T47D (cell line): ENCODE data around the gene PLD5.
A peak's percentile ranks its signal among the peaks of the same experiment; 100 is the strongest.

Source experiments
- DNase-seq, 2 experiments: peaks; one replicate each; pipeline versions ENCODE4 v3.0.0 to v3.0.0-alpha.2; 2011 to 2012; ENCODE audit warnings: low read depth in 1 of 2, low spot score in 1 of 2
- JUND ChIP-seq: IDR thresholded peaks from 2 replicates; pipeline ENCODE4 v1.6.1; 2012; ENCODE audit warnings: low read depth
- in situ Hi-C: cut with HindIII; loops from 2 replicates; pipeline ENCODE4 v1.10.0; 2016; ENCODE audit warnings: low sequenced_read_pairs, low pct_unique_long_range_greater_than_20kb

Gene PLD5

DNA sequence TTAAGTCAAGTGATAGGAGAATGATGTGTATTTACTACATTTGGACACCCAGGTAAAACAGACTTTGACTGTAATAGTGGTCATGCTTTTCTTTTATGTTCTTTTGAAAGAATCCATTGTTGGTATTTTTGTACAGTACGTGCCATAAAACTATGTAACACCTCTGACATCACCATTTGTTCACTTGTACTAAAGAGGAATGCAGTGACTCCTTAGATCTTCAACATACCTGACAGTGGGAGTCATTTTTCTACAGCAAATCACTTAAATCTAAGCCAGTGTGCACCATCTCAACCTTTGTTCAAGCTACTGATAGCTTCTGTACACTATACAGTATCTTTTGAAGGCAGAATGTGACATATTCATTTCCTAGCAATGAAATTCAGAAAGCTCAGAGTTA lies 6.3 kb upstream of the PLD5 start:
- no peak for DNase-seq
- in situ Hi-C loops, result no loop called here
- TF ChIP-seq JUND, result no peak

- in situ Hi-C loops, result no loop called here
- TF ChIP-seq JUND, result no peak
- DNase-seq, result no peak
These were observed 1.3 kb upstream of the PLD5 start for GRCh38 chr1:242525769-242526168.

- in situ Hi-C loops, result no loop called here
- no peak for DNase-seq
- no peak for TF ChIP-seq JUND
These were observed 844 bp upstream of the PLD5 start for GRCh38 chr1:242525360-242525722.

DNA sequence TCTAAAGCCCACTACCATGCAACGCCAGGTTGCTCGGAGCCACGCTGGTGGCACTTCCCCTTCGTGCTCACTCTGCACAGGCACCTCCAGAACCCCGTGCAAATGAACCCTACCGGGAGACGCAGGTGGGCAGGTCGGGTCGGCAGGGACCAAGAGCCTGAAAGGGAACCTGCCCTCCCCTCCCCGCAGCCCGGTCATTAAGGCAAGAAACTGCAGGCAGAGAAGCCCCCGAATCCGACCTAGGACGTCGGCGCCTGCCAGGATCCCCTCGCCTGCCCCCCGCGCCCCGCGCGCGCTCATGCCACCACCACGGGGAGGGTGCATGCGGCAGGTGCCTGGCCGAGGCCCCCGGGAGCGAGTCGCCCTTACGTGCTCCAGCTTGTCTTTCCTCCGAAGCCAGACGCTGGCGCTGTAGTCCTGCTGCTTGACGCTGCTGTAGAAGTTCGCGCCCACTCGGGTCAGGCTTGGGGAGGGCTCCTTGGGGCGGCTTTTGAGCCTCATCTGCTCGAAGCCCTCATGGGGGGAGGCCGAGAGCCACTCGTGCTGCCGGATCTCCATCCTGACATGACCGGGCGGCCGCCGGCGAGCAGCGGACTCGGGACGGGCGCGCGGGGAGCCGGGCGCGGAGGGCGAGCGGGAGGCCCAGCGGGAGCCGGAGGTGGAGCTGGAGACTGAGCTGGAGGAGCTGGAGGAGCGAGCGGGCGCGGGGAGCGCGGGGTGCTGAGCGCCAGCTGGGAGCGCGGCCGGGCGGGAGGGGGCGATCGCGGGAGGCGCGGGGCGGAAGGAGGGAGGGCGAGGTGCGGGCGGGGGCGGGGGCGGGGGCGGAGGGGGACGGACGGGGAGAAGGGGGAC lies 552 bp downstream of the PLD5 start:
- no peak for DNase-seq
- no peak for TF ChIP-seq JUND

GRCh38 chr1:242522996-242523718 lies 1.3 kb downstream of the PLD5 start:
- in situ Hi-C loops, result no loop called here
- no peak for DNase-seq
- TF ChIP-seq JUND, result no peak

More for the DNA sequence above, 552 bp downstream of the PLD5 start:
- in situ Hi-C loops, result no loop called here

GRCh38 chr1:242522304-242522945 lies 2.1 kb downstream of the PLD5 start:
- DNase-seq, result no peak
- no peak for TF ChIP-seq JUND
- in situ Hi-C loops, result no loop called here

- TF ChIP-seq JUND, result no peak
- in situ Hi-C loops, result no loop called here
- no peak for DNase-seq
These were observed 8.9 kb downstream of the PLD5 start for GRCh38 chr1:242515555-242515954.

DNA sequence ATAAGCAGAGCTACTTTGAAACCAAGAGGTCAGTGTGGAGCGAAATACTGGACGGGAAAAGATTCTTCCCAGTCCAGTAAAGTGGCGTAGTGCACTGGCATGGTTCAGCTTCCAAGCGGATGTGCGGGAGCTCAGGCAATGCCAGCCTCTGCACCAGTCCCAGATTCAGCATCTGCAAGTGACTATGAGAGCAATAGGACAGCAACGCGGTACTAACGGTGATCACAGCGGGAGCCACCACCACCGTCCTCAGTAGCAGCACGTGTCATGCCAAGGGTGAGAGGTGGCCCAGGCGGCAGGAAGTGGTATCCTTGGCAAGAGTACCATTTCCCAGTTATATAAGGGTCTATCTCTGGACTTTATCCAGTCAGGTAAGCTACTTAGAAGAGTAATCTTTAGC lies 17.8 kb downstream of the PLD5 start:
- DNase-seq, result no peak
- no peak for TF ChIP-seq JUND
- in situ Hi-C loops, result no loop called here

- in situ Hi-C loops, result no loop called here
- no peak for TF ChIP-seq JUND
- no peak for DNase-seq
These were observed 35.0 kb downstream of the PLD5 start for GRCh38 chr1:242489545-242489944.

GRCh38 chr1:242477944-242478343 lies 46.6 kb downstream of the PLD5 start:
- in situ Hi-C loops, result no loop called here
- DNase-seq, result no peak
- TF ChIP-seq JUND, result no peak

DNA sequence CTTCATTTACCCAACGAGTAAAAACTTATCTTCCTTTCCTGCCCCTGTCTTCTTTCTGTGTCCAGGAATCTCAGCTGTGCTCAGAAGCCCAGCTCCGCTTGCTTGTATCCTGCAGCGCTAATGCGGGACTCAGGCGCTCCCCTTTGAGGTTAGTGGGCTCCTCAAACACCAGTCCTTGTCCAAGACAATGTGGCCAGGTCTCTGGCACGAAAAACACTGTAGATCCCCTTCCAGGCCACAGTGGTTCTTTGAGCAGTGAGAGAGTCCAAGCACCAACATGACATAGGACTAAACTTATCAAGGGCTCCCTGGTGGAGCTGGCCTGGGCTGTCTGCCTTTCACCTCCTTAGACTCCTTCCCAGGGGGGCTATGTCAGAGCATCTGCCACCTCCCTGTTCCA lies 53.7 kb downstream of the PLD5 start:
- no peak for DNase-seq
- in situ Hi-C loops, result no loop called here
- TF ChIP-seq JUND, result no peak

DNA sequence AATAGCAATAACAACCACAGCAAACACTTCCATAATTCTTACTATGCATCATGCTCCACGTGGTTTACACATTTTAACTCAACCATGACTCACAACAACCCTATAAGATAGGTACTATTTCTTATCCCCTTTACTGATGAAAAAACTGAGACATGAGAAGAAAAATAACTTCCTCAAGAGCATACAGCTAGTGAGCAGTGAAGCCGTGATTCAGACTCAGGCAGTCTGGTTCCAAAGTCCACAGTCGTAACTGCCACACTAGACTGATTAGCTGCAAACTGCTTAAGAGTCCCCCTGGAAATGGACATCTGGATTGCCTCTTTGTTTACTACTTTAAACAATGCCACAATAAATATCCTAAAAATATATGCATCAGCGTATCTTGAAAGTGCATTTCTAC lies 55.7 kb downstream of the PLD5 start:
- in situ Hi-C loops, result no loop called here
- DNase-seq, result no peak
- TF ChIP-seq JUND, result no peak

DNA sequence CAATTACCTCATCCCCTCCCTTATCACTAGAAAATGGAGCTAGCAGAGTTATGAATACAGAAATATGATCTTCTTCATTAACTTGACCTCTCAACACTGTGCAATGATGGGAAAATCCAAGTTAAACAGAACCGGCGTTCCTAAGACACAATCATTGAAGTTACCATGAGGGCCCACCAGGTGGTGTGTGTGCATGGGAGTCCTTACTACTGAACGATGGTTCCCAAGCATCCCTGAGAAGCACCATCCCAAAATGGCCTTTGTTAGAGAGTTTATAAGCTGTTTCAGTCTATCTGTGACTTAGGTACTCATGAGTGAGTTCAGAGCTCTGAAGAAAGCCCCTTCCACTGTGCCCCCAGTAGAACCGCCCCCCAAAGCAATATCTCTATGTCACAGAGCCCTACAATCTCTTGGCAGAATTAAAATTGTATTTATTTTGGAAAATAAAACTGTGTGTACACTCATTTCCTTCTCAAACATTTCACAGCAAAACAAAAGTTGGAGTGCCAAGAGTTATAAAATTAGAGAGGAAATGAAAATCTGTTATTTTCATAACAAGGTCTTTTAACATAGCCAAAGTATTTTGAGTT lies 56.8 kb downstream of the PLD5 start:
- TF ChIP-seq JUND, result no peak
- in situ Hi-C loops, result no loop called here
- peak; percentile 47 to 74 for DNase-seq
